AG09319 (cell line): ENCODE measurements around the gene AGBL2.

Experiments used
- DNase-seq: peaks from one replicate; pipeline ENCODE4 v3.0.0-alpha.2; 2010; ENCODE audit warnings: low read depth; ENCODE audit errors: extremely low read depth
- CTCF ChIP-seq: IDR thresholded peaks from 2 replicates; pipeline ENCODE4 v1.5.1; 2011; ENCODE audit warnings: low read depth, mild to moderate bottlenecking, inconsistent platforms, low read length, moderate library complexity

AGBL2 gene

GRCh38 chr11:47617417-47617809, 97.8 kb downstream of the AGBL2 start:
- no peak for TF ChIP-seq CTCF
- DNase-seq = peak; percentile 34

- peak; percentile 71 for DNase-seq
- no peak; the same call in none of the 2 replicates for TF ChIP-seq CTCF
Measured at GRCh38 chr11:47616726-47617416, 98.3 kb downstream of the AGBL2 start.

GRCh38 chr11:47615249-47615648, 99.9 kb downstream of the AGBL2 start:
- TF ChIP-seq CTCF = no peak
- DNase-seq = no peak

DNA sequence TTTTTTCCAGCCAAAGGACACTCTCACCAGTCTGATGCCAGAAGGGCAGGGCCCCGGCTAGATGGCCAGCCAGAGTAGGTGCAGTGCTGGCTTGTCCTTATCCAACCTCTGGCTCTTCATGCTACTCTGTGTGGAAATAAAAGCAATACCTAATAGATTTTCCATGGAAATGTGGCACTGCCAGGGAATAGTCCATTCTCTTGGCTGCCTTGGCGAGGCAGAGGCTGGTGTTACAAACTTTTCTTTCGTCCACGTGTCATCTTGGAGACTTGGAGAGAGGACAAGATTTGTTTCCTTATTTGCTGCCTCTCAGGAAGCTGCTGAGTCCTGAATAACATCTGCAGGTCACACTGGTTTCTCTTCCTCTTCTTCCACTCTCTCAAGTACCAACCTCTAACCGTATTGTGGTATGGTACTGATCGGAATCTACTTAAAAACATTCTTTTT, 103.8 kb downstream of the AGBL2 start:
- DNase-seq = no peak
- no peak for TF ChIP-seq CTCF

DNA sequence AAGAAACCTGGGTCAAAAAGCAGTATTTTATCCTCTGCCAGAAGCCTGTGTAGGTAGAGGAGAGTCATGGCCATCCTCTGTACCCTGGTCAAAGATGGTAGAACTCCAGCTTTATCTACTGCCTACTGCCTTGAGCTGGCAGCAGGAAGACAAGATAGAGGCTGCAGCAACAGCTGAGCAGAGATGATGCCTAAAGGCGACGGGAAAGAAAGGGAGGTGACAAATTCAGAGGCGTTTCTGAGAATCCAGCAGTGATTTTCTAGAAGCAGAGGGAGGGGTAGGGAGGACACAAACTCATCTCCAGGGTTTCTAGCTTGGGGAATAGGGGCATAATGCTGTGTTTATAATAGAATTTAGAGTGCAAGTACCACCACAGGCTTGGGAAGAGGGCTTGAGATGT, 105.5 kb downstream of the AGBL2 start:
- TF ChIP-seq CTCF = no peak
- DNase-seq = no peak
